ENCODE results near the gene BLOC1S5. TPM values are rescaled to one million over a fixed set of nuclear protein-coding genes. Genes with fewer than 3 reads are reported as not detected.
A peak's percentile ranks its signal among the peaks of the same experiment; 100 is the strongest.

BLOC1S5 gene
- total RNA-seq, 2 experiments from 2014 or later, result 22.6 to 30.7 TPM

GRCh38 chr6:7979831-7980230, 84.4 kb downstream of the BLOC1S5 start:
- Histone ChIP-seq H3K27ac (ENCODE audit: low read depth, low read length, poor library complexity, severe bottlenecking) (no peak overlapping the region), H3K4me1 (ENCODE audit: insufficient read depth, low read length, poor library complexity, severe bottlenecking) (peaks cover 11% of the 10 kb centered on the region), H3K9me3 (ENCODE audit: low read length) (no peaks in the 10 kb centered on the region), H2AFZ (ENCODE audit: low read length) (no peak overlapping the region), H3K79me2 (ENCODE audit: insufficient read depth, low read depth, low read length) (no peaks in the 10 kb centered on the region), H3K9me2 (ENCODE audit: insufficient read depth, low read length) (no peaks in the 10 kb centered on the region), H3K4me3 (ENCODE audit: low read depth, low read length, poor library complexity, severe bottlenecking) (no peak overlapping the region), H4K20me1 (ENCODE audit: insufficient read depth, low read length) (no peaks in the 10 kb centered on the region), H3K36me3 (ENCODE audit: insufficient read depth, low read length) (no peaks in the 10 kb centered on the region), H3K4me2 (ENCODE audit: low read length) (no peak overlapping the region)
- no peak for DNase-seq (ENCODE audit: low spot score)
- CTCF ChIA-PET (ENCODE audit: unreplicated experiment), result no interaction called here
- BruUV-seq (replicated peaks), result no TSS peak
- POLR2A ChIA-PET, result interaction anchor here (0.7 to 2.5 kb wide), 3 partner anchors 10 to 62 kb away, joined by 3 to 13 read pairs (median 7); no protein-coding TSS in a partner anchor
- intact Hi-C loops (cut with micrococcal nuclease; ENCODE audit: unreplicated experiment), result no loop called here
- no peak for TF ChIP-seq CTCF (conservative IDR thresholded peaks at IDR 0.05; ENCODE audit: low read length)
- no peak for TF ChIP-seq EZH2phosphoT487 (IDR thresholded peaks at IDR 0.05; ENCODE audit: borderline replicate concordance, low read depth, low read length)

- CTCF ChIA-PET (ENCODE audit: unreplicated experiment), result no interaction called here
- Histone ChIP-seq H3K27ac (ENCODE audit: low read depth, low read length, poor library complexity, severe bottlenecking) (no peak overlapping the region), H3K4me3 (ENCODE audit: low read depth, low read length, poor library complexity, severe bottlenecking) (no peak overlapping the region), H3K9me2 (ENCODE audit: insufficient read depth, low read length) (no peaks in the 10 kb centered on the region), H3K9me3 (ENCODE audit: low read length) (no peaks in the 10 kb centered on the region), H3K4me2 (ENCODE audit: low read length) (peak overlapping the region; percentile 22), H3K4me1 (ENCODE audit: insufficient read depth, low read length, poor library complexity, severe bottlenecking) (peaks cover 11% of the 10 kb centered on the region), H2AFZ (ENCODE audit: low read length) (peak overlapping the region; percentile 42; the same call in 1 of the 2 replicates), H4K20me1 (ENCODE audit: insufficient read depth, low read length) (no peaks in the 10 kb centered on the region), H3K36me3 (ENCODE audit: insufficient read depth, low read length) (no peaks in the 10 kb centered on the region), H3K79me2 (ENCODE audit: insufficient read depth, low read depth, low read length) (no peaks in the 10 kb centered on the region)
- no peak for TF ChIP-seq EZH2phosphoT487 (IDR thresholded peaks at IDR 0.05; ENCODE audit: borderline replicate concordance, low read depth, low read length)
- no peak for TF ChIP-seq CTCF (conservative IDR thresholded peaks at IDR 0.05; ENCODE audit: low read length)
- intact Hi-C loops (cut with micrococcal nuclease; ENCODE audit: unreplicated experiment), result no loop called here
- POLR2A ChIA-PET, result interaction anchor here (0.6 to 0.7 kb wide), 2 partner anchors 45 to 1061 kb away, joined by 3 to 4 read pairs; no protein-coding TSS in a partner anchor
- peak; percentile 52 for DNase-seq (ENCODE audit: low spot score)
- no TSS peak for BruUV-seq (replicated peaks)
These were observed 85.5 kb downstream of the BLOC1S5 start for GRCh38 chr6:7978736-7979135.

DNA sequence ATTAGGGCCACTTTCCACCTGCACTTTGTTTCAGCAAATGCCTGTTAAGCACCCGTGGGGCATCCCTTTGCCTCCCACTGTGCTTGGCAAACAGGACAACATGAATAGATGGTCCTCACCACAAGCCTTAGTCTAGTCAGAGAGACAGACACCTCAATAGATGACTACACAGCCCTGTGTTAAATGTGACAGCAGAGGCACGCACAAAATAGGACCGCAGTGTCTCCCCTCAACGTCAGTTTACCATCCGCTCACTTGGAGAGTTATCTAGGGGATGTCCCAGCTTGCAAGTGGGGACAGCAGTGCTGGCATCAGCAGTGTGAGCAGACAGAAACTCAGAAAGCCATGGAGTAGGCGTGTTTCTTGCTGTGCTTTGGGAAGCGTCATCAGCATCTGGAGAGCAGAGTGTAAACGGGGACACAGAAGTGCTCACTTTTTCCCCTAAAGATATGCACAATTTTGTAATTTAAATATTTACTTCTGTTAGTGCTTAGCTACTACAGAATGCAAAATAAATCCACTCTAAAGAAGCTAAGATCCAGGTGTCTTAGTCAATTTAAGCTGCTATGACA, 87.6 kb downstream of the BLOC1S5 start:
- Histone ChIP-seq H3K4me3 (ENCODE audit: low read depth, low read length, poor library complexity, severe bottlenecking) (no peak overlapping the region), H4K20me1 (ENCODE audit: insufficient read depth, low read length) (no peaks in the 10 kb centered on the region), H3K79me2 (ENCODE audit: insufficient read depth, low read depth, low read length) (no peaks in the 10 kb centered on the region), H3K4me1 (ENCODE audit: insufficient read depth, low read length, poor library complexity, severe bottlenecking) (peaks cover 11% of the 10 kb centered on the region), H3K36me3 (ENCODE audit: insufficient read depth, low read length) (no peaks in the 10 kb centered on the region), H3K4me2 (ENCODE audit: low read length) (no peak overlapping the region), H3K9me2 (ENCODE audit: insufficient read depth, low read length) (no peaks in the 10 kb centered on the region), H3K27ac (ENCODE audit: low read depth, low read length, poor library complexity, severe bottlenecking) (no peak overlapping the region), H3K9me3 (ENCODE audit: low read length) (no peaks in the 10 kb centered on the region), H2AFZ (ENCODE audit: low read length) (no peak overlapping the region)
- CTCF ChIA-PET (ENCODE audit: unreplicated experiment), result no interaction called here
- no peak for TF ChIP-seq EZH2phosphoT487 (IDR thresholded peaks at IDR 0.05; ENCODE audit: borderline replicate concordance, low read depth, low read length)
- no peak for TF ChIP-seq CTCF (conservative IDR thresholded peaks at IDR 0.05; ENCODE audit: low read length)
- DNase-seq (ENCODE audit: low spot score), result no peak
- intact Hi-C loops (cut with micrococcal nuclease; ENCODE audit: unreplicated experiment), result no loop called here
- no TSS peak for BruUV-seq (replicated peaks)
- POLR2A ChIA-PET, result interaction anchor here (0.7 to 1.4 kb wide), 3 partner anchors 7 to 85 kb away, joined by 3 to 5 read pairs (median 4); no protein-coding TSS in a partner anchor

Measured in OCI-LY7 (cell line).